Measurements from ENCODE around the gene MTERF2. TPM values are rescaled to one million over a fixed set of nuclear protein-coding genes. Genes with fewer than 3 reads are reported as not detected.

Gene MTERF2
- total RNA-seq, 2 experiments from 2014 or later = 6.1 to 7.6 TPM

GRCh38 chr12:106964526-106964925, 22.4 kb downstream of the MTERF2 start:
- H3K27me3 Mint-ChIP-seq = no peaks in the 10 kb centered on the region
- Histone ChIP-seq H3K27ac (ENCODE audit: low read depth in 1 of 2, low read length in 2 of 2) (no peak overlapping the region), H3K36me3 (ENCODE audit: insufficient read depth, low read length) (peaks cover 19% of the 10 kb centered on the region), H3K27me3 (ENCODE audit: control insufficient read depth in 1 of 2, insufficient read depth in 2 of 2, low read length in 2 of 2) (no peaks in the 10 kb centered on the region), H3K4me1 (ENCODE audit: insufficient read depth, low read length) (no peaks in the 10 kb centered on the region), H3K9me3 (ENCODE audit: control insufficient read depth in 1 of 2, insufficient read depth in 1 of 2, low read length in 2 of 2) (no peaks in the 10 kb centered on the region), H3K4me3 (ENCODE audit: low read length) (no peak overlapping the region)
- CTCF ChIA-PET = interaction anchor here (1.5 kb wide), 1 partner anchor 12 kb away, joined by 4 read pairs; no protein-coding TSS in a partner anchor
- peaks cover 67% of the 10 kb centered on the region for H3K36me3 Mint-ChIP-seq (ENCODE audit: low read depth)
- intact Hi-C loops (cut with DNase I, micrococcal nuclease) = loop anchor here in 1 of 2 experiments (2.0 kb wide), 1 partner anchor 18 kb away; no protein-coding TSS in a partner anchor
- POLR2A ChIA-PET = no interaction called here
- ATAC-seq (ENCODE audit: poor library complexity) (no peak), DNase-seq (no peak)
- no peak for TF ChIP-seq CTCF (IDR thresholded peaks at IDR 0.05)
- H3K9me3 Mint-ChIP-seq = no peaks in the 10 kb centered on the region
- peak overlapping the region; percentile 9 for H3K27ac Mint-ChIP-seq
- H3K4me1 Mint-ChIP-seq (ENCODE audit: low read depth) = peaks cover 44% of the 10 kb centered on the region
- H3K4me3 Mint-ChIP-seq = no peak overlapping the region

- peaks cover 19% of the 10 kb centered on the region for H3K36me3 ChIP-seq (ENCODE audit: insufficient read depth, low read length)
- no peaks in the 10 kb centered on the region for H3K9me3 ChIP-seq (ENCODE audit: control insufficient read depth in 1 of 2, insufficient read depth in 1 of 2, low read length in 2 of 2)
- Mint-ChIP-seq H3K27ac (no peak overlapping the region), H3K4me3 (no peak overlapping the region), H3K36me3 (ENCODE audit: low read depth) (peaks cover 50% of the 10 kb centered on the region), H3K9me3 (no peaks in the 10 kb centered on the region), H3K27me3 (no peaks in the 10 kb centered on the region), H3K4me1 (ENCODE audit: low read depth) (peaks cover 65% of the 10 kb centered on the region)
- H3K27ac ChIP-seq (ENCODE audit: low read depth in 1 of 2, low read length in 2 of 2) = no peak overlapping the region
- TF ChIP-seq CTCF (IDR thresholded peaks at IDR 0.05) = no peak
- CTCF ChIA-PET = interaction anchor here (0.9 to 1.3 kb wide), 2 partner anchors 15 to 143 kb away, joined by 3 to 4 read pairs; no protein-coding TSS in a partner anchor
- peaks cover 4% of the 10 kb centered on the region for H3K4me1 ChIP-seq (ENCODE audit: insufficient read depth, low read length)
- POLR2A ChIA-PET = no interaction called here
- intact Hi-C loops (cut with DNase I, micrococcal nuclease) = no loop called here
- no peaks in the 10 kb centered on the region for H3K27me3 ChIP-seq (ENCODE audit: control insufficient read depth in 1 of 2, insufficient read depth in 2 of 2, low read length in 2 of 2)
- H3K4me3 ChIP-seq (ENCODE audit: low read length) = no peak overlapping the region
- ATAC-seq (ENCODE audit: poor library complexity) (no peak), DNase-seq (no peak)
These were observed 24.7 kb downstream of the MTERF2 start for GRCh38 chr12:106962286-106962685.

- H3K36me3 ChIP-seq (ENCODE audit: insufficient read depth, low read length) = peaks cover 14% of the 10 kb centered on the region
- ChIA-PET CTCF (interaction anchor here (0.6 kb wide), 1 partner anchor 615 kb away, joined by 3 read pairs; no protein-coding TSS in a partner anchor), POLR2A (interaction anchor here (1.2 kb wide), 1 partner anchor 20 kb away, joined by 4 read pairs; no protein-coding TSS in a partner anchor)
- no peaks in the 10 kb centered on the region for H3K27me3 ChIP-seq (ENCODE audit: control insufficient read depth in 1 of 2, insufficient read depth in 2 of 2, low read length in 2 of 2)
- peaks cover 4% of the 10 kb centered on the region for H3K4me1 ChIP-seq (ENCODE audit: insufficient read depth, low read length)
- Mint-ChIP-seq H3K27me3 (no peaks in the 10 kb centered on the region), H3K27ac (no peak overlapping the region), H3K4me3 (peak overlapping the region; percentile 39), H3K4me1 (ENCODE audit: low read depth) (peaks cover 69% of the 10 kb centered on the region), H3K9me3 (no peaks in the 10 kb centered on the region), H3K36me3 (ENCODE audit: low read depth) (peaks cover 48% of the 10 kb centered on the region)
- no peaks in the 10 kb centered on the region for H3K9me3 ChIP-seq (ENCODE audit: control insufficient read depth in 1 of 2, insufficient read depth in 1 of 2, low read length in 2 of 2)
- DNase-seq = no peak
- no peak overlapping the region for H3K4me3 ChIP-seq (ENCODE audit: low read length)
- no peak overlapping the region for H3K27ac ChIP-seq (ENCODE audit: low read depth in 1 of 2, low read length in 2 of 2)
- intact Hi-C loops (cut with DNase I, micrococcal nuclease) = no loop called here
- TF ChIP-seq CTCF (IDR thresholded peaks at IDR 0.05) = no peak
- no peak for ATAC-seq (ENCODE audit: poor library complexity)
These were observed 26.5 kb downstream of the MTERF2 start for GRCh38 chr12:106960443-106960842.

All from CD4-positive, alpha-beta T cell (primary cell).